Erythroblast (primary cell): Measurements from ENCODE around the gene CMBL.

Experiments used
- GATA1 ChIP-seq: IDR thresholded peaks from 2 replicates; pipeline ENCODE4 v1.6.1; 2011; ENCODE audit warnings: low read depth, mild to moderate bottlenecking, control low read depth, low read length, moderate library complexity
- POLR2A ChIP-seq: IDR thresholded peaks from 2 replicates; pipeline ENCODE4 v1.6.1; 2011; ENCODE audit warnings: mild to moderate bottlenecking, low read length

DNA sequence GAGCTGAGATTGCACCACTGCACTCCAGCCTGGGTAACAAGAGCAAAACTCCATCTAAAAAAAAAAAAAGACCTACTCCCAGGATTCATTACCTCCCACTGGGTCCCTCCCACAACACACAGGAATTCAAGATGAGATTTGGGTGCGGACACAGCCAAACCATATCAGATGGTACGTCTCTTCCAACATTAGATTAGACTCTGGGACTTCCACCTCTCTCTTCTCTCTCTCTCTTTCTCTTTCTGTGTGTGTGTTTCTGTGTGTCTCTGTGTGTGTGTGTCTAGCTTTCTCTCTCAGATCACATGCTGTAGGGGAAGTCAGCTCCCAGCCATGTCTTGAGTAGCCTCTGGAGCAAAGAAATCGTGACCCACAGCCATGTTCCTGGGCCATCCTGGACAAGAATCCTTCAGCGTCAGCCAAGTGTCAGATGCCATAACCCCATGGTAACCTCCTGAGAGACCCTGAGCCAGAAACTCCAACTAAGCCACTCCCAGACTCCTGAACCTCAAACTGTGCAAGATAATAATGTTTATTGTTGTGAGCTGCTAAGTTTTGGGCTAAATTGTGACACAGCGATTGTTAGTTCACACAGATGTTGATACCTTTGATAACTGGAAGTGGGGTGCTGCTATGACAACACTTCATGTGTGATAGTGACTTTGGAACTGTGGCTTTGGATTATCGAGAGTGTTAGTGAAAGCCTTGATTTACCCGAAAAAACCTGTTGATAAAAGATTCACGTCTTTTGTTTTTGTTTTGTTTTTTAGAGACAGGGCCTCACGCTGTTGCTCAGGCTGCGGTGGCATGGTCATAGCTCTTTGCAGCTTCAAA, 4.1 kb upstream of the CMBL start:
- TF ChIP-seq POLR2A (no peak), GATA1 (no peak)
